Stimulated activated naive CD4-positive, alpha-beta T cell (primary cell): ENCODE results near the gene BLOC1S6.
"Not testable (repeated sequence)": the region's sequence is repeated elsewhere in the genome, so short reads cannot be mapped to it uniquely, and the experiment has no call there.

Source experiments
- DNase-seq, 6 experiments: peaks; one replicate each; lab custom pipeline; 2025; lab: John Stamatoyannopoulos, UW

BLOC1S6 gene

DNA sequence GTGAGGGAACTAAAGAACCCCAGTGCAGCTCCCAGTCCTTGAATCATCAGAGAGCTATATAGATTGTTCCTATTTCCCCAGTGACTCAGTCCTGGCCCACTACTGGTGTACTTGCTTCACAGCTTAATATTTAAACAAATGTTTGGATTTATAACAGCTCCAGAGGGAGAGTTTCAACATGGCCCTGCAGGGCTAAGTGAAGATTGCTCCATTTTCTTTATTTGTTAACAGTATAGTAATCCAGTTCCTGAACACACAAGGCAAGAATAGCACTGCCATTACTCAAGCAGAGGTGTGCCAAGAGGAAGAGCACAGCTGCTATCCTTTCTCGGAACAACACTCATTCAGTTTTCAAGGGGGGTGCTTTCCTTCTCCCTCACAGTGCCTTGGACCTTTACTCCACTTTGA lies 54.2 kb downstream of the BLOC1S6 start:
- no peak for DNase-seq

- DNase-seq = no peak
Measured at GRCh38 chr15:45641999-45642932, 55.1 kb downstream of the BLOC1S6 start.

GRCh38 chr15:45644437-45644836 lies 57.3 kb downstream of the BLOC1S6 start:
- DNase-seq = no peak

DNA sequence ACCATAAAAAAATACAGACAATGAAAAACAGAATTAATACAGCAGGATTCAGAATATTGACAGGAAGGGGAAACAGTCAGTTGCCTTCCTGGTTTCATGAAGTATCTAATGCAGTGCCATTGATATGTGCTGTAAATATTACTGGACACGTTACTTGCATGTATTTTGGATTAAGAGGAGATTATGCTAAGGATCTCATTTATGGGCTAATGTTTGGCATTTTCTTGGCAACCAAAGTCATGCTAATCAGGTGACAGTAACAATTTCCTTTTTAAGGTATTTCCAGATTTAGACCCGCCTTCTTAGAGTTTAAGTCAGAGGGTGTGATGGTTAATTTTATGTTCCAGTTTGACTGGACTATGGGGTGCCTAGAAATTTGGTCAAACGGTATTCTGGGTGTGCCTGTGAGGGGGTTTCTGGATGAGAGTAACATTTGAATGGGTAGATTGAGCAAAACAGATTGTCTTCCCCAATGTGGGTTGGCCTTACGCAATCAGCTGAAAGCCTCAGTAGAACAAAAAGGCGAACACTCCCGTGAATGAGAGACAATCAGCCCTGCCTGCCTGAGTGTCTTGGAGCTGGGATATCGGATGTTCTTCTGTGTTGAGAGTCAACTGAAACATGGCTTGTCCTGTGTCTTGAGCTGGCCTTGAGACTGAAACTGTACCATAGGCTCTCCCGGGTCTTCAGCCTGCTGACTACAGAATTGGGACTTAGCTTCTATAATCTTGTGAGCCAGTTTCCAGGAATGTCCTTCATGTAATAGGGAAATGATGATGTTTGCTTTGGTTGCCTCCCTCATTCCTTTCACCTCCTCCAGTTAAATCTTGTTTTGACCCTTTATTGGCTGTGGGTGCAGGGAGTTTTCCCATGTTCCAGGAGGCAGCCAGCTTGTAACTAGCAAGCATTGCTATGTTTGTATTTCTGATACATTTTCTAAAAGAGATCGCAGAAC lies 58.1 kb downstream of the BLOC1S6 start:
- no peak for DNase-seq

DNA sequence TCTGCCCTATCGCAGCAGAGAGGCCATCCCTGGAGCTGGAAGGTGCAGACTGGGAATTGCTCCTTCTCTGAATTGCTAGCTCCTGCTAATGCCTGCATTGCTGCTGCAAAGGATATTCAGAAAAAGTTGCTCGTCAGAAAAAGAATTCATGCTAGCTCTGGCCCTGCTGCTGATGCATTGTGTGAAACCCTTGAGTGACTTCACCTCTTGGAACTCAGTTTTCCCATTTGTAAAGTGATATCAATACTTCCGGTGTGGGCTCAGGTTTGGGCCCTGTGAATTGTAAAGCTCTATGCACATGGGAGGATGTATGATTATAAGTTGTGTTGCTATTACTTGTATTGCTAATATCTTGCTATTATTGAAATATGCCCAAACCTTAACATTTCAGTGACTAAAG lies 59.0 kb downstream of the BLOC1S6 start:
- no peak for DNase-seq

GRCh38 chr15:45647828-45648227 lies 60.6 kb downstream of the BLOC1S6 start:
- no peak for DNase-seq

GRCh38 chr15:45648521-45649200 lies 61.5 kb downstream of the BLOC1S6 start:
- DNase-seq = no peak

DNA sequence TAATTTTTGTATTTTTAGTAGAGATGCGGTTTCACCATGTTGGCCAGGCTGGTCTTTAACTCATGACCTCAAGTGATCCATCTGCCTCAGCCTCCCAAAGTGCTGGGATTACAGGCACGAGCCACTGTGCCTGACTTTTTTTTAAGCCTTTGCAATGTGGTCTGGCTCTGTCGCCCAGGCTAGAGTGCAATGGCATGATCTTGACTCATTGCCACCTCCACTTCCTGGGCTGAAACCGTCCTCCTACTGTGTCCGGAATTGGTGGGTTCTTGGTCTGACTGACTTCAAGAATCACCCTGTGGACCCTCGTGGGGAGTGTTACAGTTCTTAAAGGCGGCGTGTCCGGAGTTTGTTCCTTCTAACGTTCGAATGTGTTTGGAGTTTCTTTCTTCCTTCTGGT lies 62.8 kb downstream of the BLOC1S6 start:
- not testable (repeated sequence) for DNase-seq

GRCh38 chr15:45650889-45651525 lies 63.8 kb downstream of the BLOC1S6 start:
- DNase-seq = no peak

DNA sequence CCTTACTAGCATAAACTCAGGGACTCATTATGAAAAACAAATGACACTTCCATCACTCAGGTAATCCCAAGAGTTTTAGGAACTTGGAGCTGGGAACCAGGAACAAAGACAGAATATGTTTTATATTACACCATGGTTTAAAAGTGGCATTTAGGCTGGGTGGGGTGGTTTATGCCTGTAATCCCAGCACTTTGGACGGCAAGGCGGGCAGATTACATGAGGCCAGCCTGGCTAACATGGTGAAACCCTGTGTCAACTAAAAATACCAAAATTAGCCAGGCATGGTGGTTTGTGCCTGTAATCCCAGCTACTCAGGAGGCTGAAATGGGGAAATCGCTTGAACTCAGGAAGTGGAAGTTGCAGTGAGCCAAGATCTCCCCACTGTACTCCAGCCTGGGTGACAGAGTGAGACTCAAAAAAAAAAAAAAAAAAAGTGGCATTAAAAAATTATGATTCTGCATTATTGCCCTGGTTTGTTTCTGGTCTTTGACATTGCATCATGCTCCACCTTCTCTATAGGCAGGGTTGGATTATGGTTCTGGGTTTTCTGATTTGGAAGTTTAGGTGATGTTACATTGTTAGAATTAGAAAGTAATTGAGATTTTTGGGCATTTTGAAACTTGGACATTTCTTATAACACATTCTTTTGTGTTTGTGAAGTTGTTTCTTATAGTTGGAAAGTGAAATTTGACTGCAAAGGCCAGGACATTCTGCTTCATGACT lies 66.7 kb downstream of the BLOC1S6 start:
- DNase-seq = no peak

- DNase-seq = no peak
Measured at GRCh38 chr15:45654749-45655148, 67.6 kb downstream of the BLOC1S6 start.

DNA sequence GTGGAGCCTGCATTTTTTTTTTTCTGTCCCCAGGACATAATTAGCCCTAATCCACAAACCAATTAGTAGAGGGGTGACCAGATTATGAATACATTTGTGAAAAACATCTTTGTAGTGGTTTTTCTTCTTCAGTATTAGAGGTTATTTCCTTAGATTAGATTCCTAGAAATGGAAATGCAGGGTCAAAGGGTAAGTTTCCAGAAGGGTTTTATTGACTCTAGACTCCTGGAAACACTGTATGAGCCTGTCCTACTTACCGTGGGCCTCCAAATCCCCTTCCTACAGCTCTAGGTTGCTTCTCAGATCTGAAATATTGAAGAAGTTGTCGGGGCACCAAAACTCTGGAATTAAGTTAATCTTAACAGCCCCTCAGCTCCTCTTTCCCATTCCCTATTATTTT lies 70.1 kb downstream of the BLOC1S6 start:
- no peak for DNase-seq

DNA sequence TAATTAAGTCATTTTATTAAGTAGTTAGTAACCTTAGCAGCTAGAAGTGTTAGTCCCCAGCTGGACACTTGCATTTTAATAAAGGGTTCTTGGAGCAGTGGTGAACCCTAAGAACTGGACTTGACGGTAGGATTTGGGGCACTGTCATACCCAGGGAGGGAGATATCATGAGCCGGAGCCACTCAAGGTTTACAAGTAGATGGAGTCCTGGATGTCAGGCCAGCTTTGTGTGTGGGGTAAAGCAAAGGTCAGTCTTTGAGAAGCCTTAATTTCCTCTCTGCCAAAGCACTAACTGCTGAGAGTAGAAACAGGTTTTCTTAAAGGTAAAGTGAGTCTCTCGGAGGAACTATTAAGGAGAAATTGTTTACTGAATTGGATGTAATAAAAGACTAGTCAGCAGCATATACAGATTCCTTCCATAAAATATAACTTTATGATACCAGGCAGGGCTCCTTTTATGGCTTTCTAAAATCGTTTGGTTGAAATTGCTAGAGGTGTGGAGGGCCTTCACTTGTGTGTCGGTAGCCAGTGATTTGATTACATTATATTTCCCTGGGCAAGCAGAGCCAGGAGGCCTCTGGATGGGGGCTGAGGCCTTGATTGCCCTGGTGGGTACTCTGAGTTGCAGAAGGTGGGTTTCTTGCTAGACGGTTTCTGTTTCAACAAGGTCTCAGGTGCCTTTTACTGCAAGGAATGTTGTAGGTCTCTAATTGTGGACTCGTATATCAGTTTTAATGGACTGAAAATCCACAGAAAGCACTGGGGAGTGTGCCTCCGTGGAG lies 70.8 kb downstream of the BLOC1S6 start:
- DNase-seq = no peak
